IPS-NIHi7 (cell line): Measurements from ENCODE around the gene GUCY1A2.

Experiments
- DNase-seq: peaks from one replicate; pipeline ENCODE4 v3.0.0; 2012; ENCODE audit warnings: mixed read lengths; ENCODE audit errors: extremely low spot score

The GUCY1A2 gene

GRCh38 chr11:106998116-106998915, 20.0 kb downstream of the GUCY1A2 start:
- DNase-seq, result no peak

- DNase-seq, result no peak
Measured at GRCh38 chr11:106997227-106997626, 21.0 kb downstream of the GUCY1A2 start.

- DNase-seq, result no peak
Measured at GRCh38 chr11:106996691-106997090, 21.6 kb downstream of the GUCY1A2 start.

GRCh38 chr11:106990331-106990730, 27.9 kb downstream of the GUCY1A2 start:
- no peak for DNase-seq

- DNase-seq, result no peak
Measured at GRCh38 chr11:106989078-106989455, 29.2 kb downstream of the GUCY1A2 start.

GRCh38 chr11:106988151-106989077, 29.9 kb downstream of the GUCY1A2 start:
- no peak for DNase-seq

- DNase-seq, result no peak
Measured at GRCh38 chr11:106986673-106987072, 31.6 kb downstream of the GUCY1A2 start.

- no peak for DNase-seq
Measured at GRCh38 chr11:106986261-106986660, 32.0 kb downstream of the GUCY1A2 start.

- no peak for DNase-seq
Measured at GRCh38 chr11:106983991-106984390, 34.3 kb downstream of the GUCY1A2 start.

- no peak for DNase-seq
Measured at GRCh38 chr11:106983261-106983660, 35.0 kb downstream of the GUCY1A2 start.

- DNase-seq, result no peak
Measured at GRCh38 chr11:106974831-106975230, 43.4 kb downstream of the GUCY1A2 start.

- no peak for DNase-seq
Measured at GRCh38 chr11:106971864-106972263, 46.4 kb downstream of the GUCY1A2 start.

GRCh38 chr11:106969644-106970355, 48.5 kb downstream of the GUCY1A2 start:
- no peak for DNase-seq

- DNase-seq, result no peak
Measured at GRCh38 chr11:106962995-106963394, 55.3 kb downstream of the GUCY1A2 start.

GRCh38 chr11:106961518-106961917, 56.8 kb downstream of the GUCY1A2 start:
- DNase-seq, result no peak

GRCh38 chr11:106961048-106961447, 57.2 kb downstream of the GUCY1A2 start:
- DNase-seq, result no peak

GRCh38 chr11:106959800-106960199, 58.5 kb downstream of the GUCY1A2 start:
- DNase-seq, result no peak

- no peak for DNase-seq
Measured at GRCh38 chr11:106959386-106959785, 58.9 kb downstream of the GUCY1A2 start.

- no peak for DNase-seq
Measured at GRCh38 chr11:106958517-106959248, 59.6 kb downstream of the GUCY1A2 start.

- peak; percentile 37 for DNase-seq
Measured at GRCh38 chr11:106957030-106957482, 61.2 kb downstream of the GUCY1A2 start.

GRCh38 chr11:106950067-106950491, 68.2 kb downstream of the GUCY1A2 start:
- no peak for DNase-seq
